Measurements from ENCODE around the gene RIPOR3. TPM values are rescaled to one million over a fixed set of nuclear protein-coding genes. Genes with fewer than 3 reads are reported as not detected.
"Not testable (repeated sequence)": the region's sequence is repeated elsewhere in the genome, so short reads cannot be mapped to it uniquely, and the experiment has no call there.

Gene RIPOR3
- total RNA-seq, 2 experiments from 2014 or later = not detected

GRCh38 chr20:50543326-50543725, 148.0 kb downstream of the RIPOR3 start:
- H3K27ac Mint-ChIP-seq = peak overlapping the region; percentile 58
- H3K27me3 Mint-ChIP-seq = no peaks in the 10 kb centered on the region
- DNase-seq = no peak
- H3K4me3 Mint-ChIP-seq = no peak overlapping the region
- H3K9me3 Mint-ChIP-seq (ENCODE audit: low read depth) = no peaks in the 10 kb centered on the region
- CTCF ChIA-PET = interaction anchor here (1.2 to 1.6 kb wide), 3 partner anchors 21 to 60 kb away, joined by 3 read pairs; no protein-coding TSS in a partner anchor
- ATAC-seq = no peak
- peaks cover 24% of the 10 kb centered on the region for H3K36me3 Mint-ChIP-seq
- peaks cover 71% of the 10 kb centered on the region for H3K4me1 Mint-ChIP-seq

GRCh38 chr20:50541606-50542041, 149.7 kb downstream of the RIPOR3 start:
- ATAC-seq (no peak), DNase-seq (no peak)
- CTCF ChIA-PET = interaction anchor here (0.8 to 2.1 kb wide), 5 partner anchors 10 to 54 kb away, joined by 3 to 5 read pairs (median 3); no protein-coding TSS in a partner anchor
- Mint-ChIP-seq H3K9me3 (ENCODE audit: low read depth) (no peaks in the 10 kb centered on the region), H3K27me3 (no peaks in the 10 kb centered on the region), H3K4me1 (peaks cover 66% of the 10 kb centered on the region), H3K36me3 (peaks cover 22% of the 10 kb centered on the region), H3K4me3 (no peak overlapping the region), H3K27ac (peak overlapping the region; percentile 61)

GRCh38 chr20:50540620-50541605, 150.4 kb downstream of the RIPOR3 start:
- Mint-ChIP-seq H3K4me1 (peaks cover 63% of the 10 kb centered on the region), H3K4me3 (no peak overlapping the region)

GRCh38 chr20:50539798-50540197, 151.5 kb downstream of the RIPOR3 start:
- CTCF ChIA-PET = interaction anchor here (1.3 to 1.5 kb wide), 3 partner anchors 10 to 30 kb away, joined by 3 read pairs; no protein-coding TSS in a partner anchor
- Mint-ChIP-seq H3K4me1 (peaks cover 57% of the 10 kb centered on the region), H3K36me3 (peaks cover 22% of the 10 kb centered on the region)

More at GRCh38 chr20:50540620-50541605, 150.4 kb downstream of the RIPOR3 start:
- ATAC-seq (no peak), DNase-seq (no peak)
- peak overlapping the region; percentile 61 for H3K27ac Mint-ChIP-seq
- H3K36me3 Mint-ChIP-seq = peaks cover 22% of the 10 kb centered on the region
- CTCF ChIA-PET = interaction anchor here (0.8 to 2.1 kb wide), 5 partner anchors 14 to 53 kb away, joined by 3 to 5 read pairs (median 3); no protein-coding TSS in a partner anchor
- no peaks in the 10 kb centered on the region for H3K9me3 Mint-ChIP-seq (ENCODE audit: low read depth)
- H3K27me3 Mint-ChIP-seq = no peaks in the 10 kb centered on the region

GRCh38 chr20:50538276-50538675, 153.1 kb downstream of the RIPOR3 start:
- H3K4me1 Mint-ChIP-seq = peaks cover 57% of the 10 kb centered on the region
- DNase-seq (no peak), ATAC-seq (no peak)
- no peak overlapping the region for H3K4me3 Mint-ChIP-seq
- H3K9me3 Mint-ChIP-seq (ENCODE audit: low read depth) = no peaks in the 10 kb centered on the region
- H3K27me3 Mint-ChIP-seq = no peaks in the 10 kb centered on the region
- CTCF ChIA-PET = interaction anchor here (0.7 to 2.4 kb wide), 7 partner anchors 9 to 50 kb away, joined by 3 to 7 read pairs (median 3); no protein-coding TSS in a partner anchor
- no peak overlapping the region for H3K27ac Mint-ChIP-seq
- peaks cover 17% of the 10 kb centered on the region for H3K36me3 Mint-ChIP-seq

More at GRCh38 chr20:50539798-50540197, 151.5 kb downstream of the RIPOR3 start:
- ATAC-seq; H3K27me3 Mint-ChIP-seq; H3K9me3 Mint-ChIP-seq (ENCODE audit: low read depth); H3K27ac Mint-ChIP-seq; DNase-seq; H3K4me3 Mint-ChIP-seq: not testable (repeated sequence)

DNA sequence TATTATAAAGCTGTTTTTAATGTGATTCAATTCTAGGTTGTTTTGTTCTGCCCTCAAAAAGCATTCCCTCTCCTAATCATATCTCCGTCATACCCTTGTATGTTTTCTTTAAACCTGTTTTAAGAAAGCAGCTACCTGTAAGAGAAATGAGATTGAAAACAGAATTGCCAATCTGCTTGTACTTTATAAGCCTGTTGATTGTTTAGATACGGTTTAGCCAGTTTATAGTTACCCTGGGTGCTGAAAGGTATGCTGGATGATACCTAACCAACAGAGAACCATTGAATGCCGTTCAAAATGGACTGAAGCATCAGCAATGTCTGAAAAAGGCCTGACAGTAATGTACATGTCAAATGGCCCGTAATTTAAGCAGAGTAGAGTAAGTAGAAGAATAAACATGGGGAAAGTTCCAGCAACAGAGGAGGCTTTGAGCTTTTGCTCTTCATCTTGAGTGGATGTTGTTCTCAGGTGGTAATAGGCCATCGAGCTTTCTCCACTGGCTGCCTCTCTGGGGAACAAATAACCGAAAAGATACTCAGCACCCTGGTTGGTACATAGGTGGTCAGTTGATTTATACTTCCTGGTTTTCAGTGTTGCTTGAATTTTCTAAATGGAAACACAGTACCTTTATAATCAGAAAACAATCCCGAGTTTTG, 153.7 kb downstream of the RIPOR3 start:
- no peak for ATAC-seq
- Mint-ChIP-seq H3K27ac (no peak overlapping the region), H3K36me3 (peaks cover 17% of the 10 kb centered on the region), H3K9me3 (ENCODE audit: low read depth) (no peaks in the 10 kb centered on the region), H3K4me3 (no peak overlapping the region), H3K4me1 (peaks cover 59% of the 10 kb centered on the region), H3K27me3 (no peaks in the 10 kb centered on the region)
- CTCF ChIA-PET = interaction anchor here (0.8 to 2.4 kb wide), 3 partner anchors 12 to 51 kb away, joined by 3 to 7 read pairs (median 6); no protein-coding TSS in a partner anchor
- no peak for DNase-seq

- ATAC-seq = no peak
- Mint-ChIP-seq H3K27ac (no peak overlapping the region), H3K9me3 (ENCODE audit: low read depth) (no peaks in the 10 kb centered on the region), H3K4me1 (peaks cover 58% of the 10 kb centered on the region), H3K36me3 (peaks cover 16% of the 10 kb centered on the region), H3K4me3 (no peak overlapping the region), H3K27me3 (no peaks in the 10 kb centered on the region)
- CTCF ChIA-PET = interaction anchor here (1.8 kb wide), 1 partner anchor 39 kb away, joined by 4 read pairs; no protein-coding TSS in a partner anchor
- no peak for DNase-seq
These were observed 155.0 kb downstream of the RIPOR3 start for GRCh38 chr20:50536333-50536732.

Small RNAs within 50 kb of the gene (microRNA-seq; reads per million reads assigned to microRNA genes)
- not detected for gene MIR1302-5
- gene MIR645 = not detected

Other genes with a start within 250 kb of the RIPOR3 start
- gene PTPN1, start 181.2 kb downstream of the RIPOR3 start, total RNA-seq = 10 to 100 TPM; 62.5 to 74.7 TPM
- gene PARD6B, start 40.0 kb upstream of the RIPOR3 start, total RNA-seq = 1 to 10 TPM; 4.2 to 4.6 TPM
- gene BCAS4, start 103.5 kb upstream of the RIPOR3 start, total RNA-seq = 10 to 100 TPM; 37.6 to 44.8 TPM
- gene ADNP, start 239.9 kb upstream of the RIPOR3 start, total RNA-seq = 10 to 100 TPM; 66.1 to 81.2 TPM

All from activated CD8-positive, alpha-beta memory T cell treated with anti-CD3 and anti-CD28 coated beads, Interleukin-2, amount 10 ng/mL, durations not matched to agents 7 days and 5 days (primary cell).